Mammary microvascular endothelial cell (primary cell): ENCODE data around the gene ETNPPL. TPM values are rescaled to one million over a fixed set of nuclear protein-coding genes. Genes with fewer than 3 reads are reported as not detected.

Experiments used
- total RNA-seq: library from RNA; depleted of rRNA; stranded (reverse); fragments of >200 nt; gene quantifications from 2 replicates; pipeline ENCODE4 v1.2.3, GENCODE V29; 2015

ETNPPL gene
- total RNA-seq = 0.25 and 0.53 TPM in 2 replicates

GRCh38 chr4:108762559-108763225 lies at the start of gene ETNPPL:
ETNPPL (minus strand) TSS chr4:108763053; CDS start chr4:108762898, 155 bp downstream.

Other genes with a start within 250 kb of the ETNPPL start
- gene RPL34, start 142.5 kb downstream of the ETNPPL start, total RNA-seq = 1,049 and 1,105 TPM in 2 replicates
- gene OSTC, start 112.5 kb downstream of the ETNPPL start, total RNA-seq = 156 and 172 TPM in 2 replicates